Measurements from ENCODE around the gene MAGEL2. TPM values are rescaled to one million over a fixed set of nuclear protein-coding genes. Genes with fewer than 3 reads are reported as not detected.
"Not testable (repeated sequence)": the region's sequence is repeated elsewhere in the genome, so short reads cannot be mapped to it uniquely, and the experiment has no call there.

Gene MAGEL2
- polyA plus RNA-seq, 1 donor = 19.6 TPM

DNA sequence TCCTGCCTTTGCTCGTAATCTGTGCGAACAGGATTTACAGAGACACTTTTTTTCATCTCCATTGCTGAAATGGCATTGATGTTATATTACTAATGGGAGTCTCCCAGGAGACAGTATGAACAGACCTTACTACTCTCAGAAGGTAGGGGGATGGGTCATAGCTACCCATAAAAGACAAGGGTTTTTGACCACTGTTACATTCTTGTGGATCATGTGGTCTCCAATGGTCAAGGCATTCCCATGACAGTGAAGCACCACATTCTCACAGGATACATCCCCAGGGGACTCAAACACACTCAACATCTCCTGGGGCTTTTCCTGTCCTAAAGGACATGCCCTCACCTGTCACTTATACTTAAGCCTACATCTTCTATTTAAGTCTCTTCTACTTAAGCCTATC, 41.4 kb downstream of the MAGEL2 start:
- DNase-seq (ENCODE audit: low read depth) = no peak

GRCh38 chr15:23602124-23602523, 45.5 kb downstream of the MAGEL2 start:
- DNase-seq (ENCODE audit: low read depth) = no peak

GRCh38 chr15:23599053-23599452, 48.6 kb downstream of the MAGEL2 start:
- no peak for DNase-seq (ENCODE audit: low read depth)

- DNase-seq (ENCODE audit: low read depth) = not testable (repeated sequence)
These were observed 50.4 kb downstream of the MAGEL2 start for GRCh38 chr15:23597278-23597677.

- no peak for DNase-seq (ENCODE audit: low read depth)
These were observed 50.9 kb downstream of the MAGEL2 start for GRCh38 chr15:23596736-23597135.

DNA sequence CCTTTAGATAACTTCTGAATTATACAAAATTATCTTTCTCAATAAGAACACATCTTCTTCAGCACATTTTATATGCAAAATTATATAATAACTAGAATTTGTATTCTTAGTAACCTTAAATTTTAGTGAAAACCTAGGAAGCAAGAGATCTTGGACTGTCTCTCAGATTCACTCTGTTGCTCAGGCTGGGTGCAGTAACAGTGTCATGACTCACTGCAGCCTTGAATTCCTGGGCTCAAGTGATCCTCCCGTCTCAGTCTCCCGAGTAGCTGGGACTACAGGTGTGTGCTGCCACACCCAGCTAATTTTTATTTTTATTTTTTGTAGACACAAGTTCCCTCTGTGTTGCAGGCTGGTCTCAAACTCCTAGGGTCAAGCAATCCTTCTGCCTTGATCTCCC, 52.3 kb downstream of the MAGEL2 start:
- DNase-seq (ENCODE audit: low read depth) = no peak

DNA sequence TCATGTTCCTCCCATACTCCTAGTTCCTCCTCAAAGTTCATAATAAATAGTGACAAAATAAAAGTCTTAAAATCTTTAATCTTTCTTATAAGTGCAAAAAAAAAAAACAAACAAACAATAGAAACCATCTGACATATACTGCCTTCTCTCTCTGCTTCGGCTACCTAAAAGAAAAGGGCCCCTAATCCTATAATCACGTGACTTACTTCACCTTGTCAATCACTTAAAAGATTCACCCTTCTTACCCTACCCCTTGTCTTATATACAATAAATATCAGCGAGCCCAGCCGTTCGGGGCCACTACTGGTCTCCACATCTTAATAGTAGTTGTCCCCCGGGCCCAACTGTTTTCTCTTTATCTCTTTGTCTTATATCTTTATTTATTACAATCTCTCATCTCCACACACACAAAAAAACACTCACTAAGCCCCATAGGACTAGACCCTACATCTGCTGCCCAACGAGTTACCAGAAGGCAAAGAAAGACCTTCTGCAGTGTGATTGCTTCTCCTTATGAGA, 53.4 kb downstream of the MAGEL2 start:
- DNase-seq (ENCODE audit: low read depth) = no peak

Other genes starting within 250 kb of the MAGEL2 start
- gene GOLGA6L2, start 200.6 kb downstream of the MAGEL2 start, polyA plus RNA-seq (ENCODE audit: insufficient read length) = not detected
- gene MKRN3, start 82.2 kb downstream of the MAGEL2 start, polyA plus RNA-seq (ENCODE audit: insufficient read length) = 5.8 TPM
- gene NDN, start 39.4 kb upstream of the MAGEL2 start, polyA plus RNA-seq (ENCODE audit: insufficient read length) = 198 TPM

Measured in forelimb muscle (tissue), 1 donor.